Neural progenitor cell (in vitro differentiated cells): ENCODE results near the gene HOMER2.

Source experiments
- EZH2phosphoT487 ChIP-seq: fragments of 200-600 bp; sonication (generic); IDR thresholded peaks from 2 replicates; pipeline ENCODE4 v1.6.1; 2017; ENCODE audit warnings: antibody characterized with exemption
- TF ChIP-seq, protein P1 (sequence below): fragments of 200-600 bp; sonication (generic); IDR thresholded peaks from 2 replicates; pipeline ENCODE4 v1.5.1; 2017; ENCODE audit warnings: antibody characterized with exemption, mild to moderate bottlenecking

GRCh38 chr15:82985688-82986441 lies 33.3 kb upstream of the HOMER2 start, which contains the start of gene RAMAC:
- TF ChIP-seq, protein P1, sequence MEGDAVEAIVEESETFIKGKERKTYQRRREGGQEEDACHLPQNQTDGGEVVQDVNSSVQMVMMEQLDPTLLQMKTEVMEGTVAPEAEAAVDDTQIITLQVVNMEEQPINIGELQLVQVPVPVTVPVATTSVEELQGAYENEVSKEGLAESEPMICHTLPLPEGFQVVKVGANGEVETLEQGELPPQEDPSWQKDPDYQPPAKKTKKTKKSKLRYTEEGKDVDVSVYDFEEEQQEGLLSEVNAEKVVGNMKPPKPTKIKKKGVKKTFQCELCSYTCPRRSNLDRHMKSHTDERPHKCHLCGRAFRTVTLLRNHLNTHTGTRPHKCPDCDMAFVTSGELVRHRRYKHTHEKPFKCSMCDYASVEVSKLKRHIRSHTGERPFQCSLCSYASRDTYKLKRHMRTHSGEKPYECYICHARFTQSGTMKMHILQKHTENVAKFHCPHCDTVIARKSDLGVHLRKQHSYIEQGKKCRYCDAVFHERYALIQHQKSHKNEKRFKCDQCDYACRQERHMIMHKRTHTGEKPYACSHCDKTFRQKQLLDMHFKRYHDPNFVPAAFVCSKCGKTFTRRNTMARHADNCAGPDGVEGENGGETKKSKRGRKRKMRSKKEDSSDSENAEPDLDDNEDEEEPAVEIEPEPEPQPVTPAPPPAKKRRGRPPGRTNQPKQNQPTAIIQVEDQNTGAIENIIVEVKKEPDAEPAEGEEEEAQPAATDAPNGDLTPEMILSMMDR = no peak
- TF ChIP-seq EZH2phosphoT487 = no peak
